Left ventricle myocardium inferior (tissue), 1 donor: ENCODE data around the gene ARPC4. TPM values are rescaled to one million over a fixed set of nuclear protein-coding genes. Genes with fewer than 3 reads are reported as not detected.

Experiments
- DNase-seq: peaks from one replicate; pipeline ENCODE4 v3.0.0-alpha.2; 2020
- H3K27ac ChIP-seq: fragments of 200-600 bp; replicated peaks from 2 replicates; pipeline ENCODE4 v1.8.0; 2021
- H3K27me3 ChIP-seq: fragments of 200-600 bp; 2 replicates; pipeline ENCODE4 v1.8.0; 2021; ENCODE audit warnings: low read depth
- H3K36me3 ChIP-seq: fragments of 200-600 bp; 2 replicates; pipeline ENCODE4 v1.8.0; 2021
- H3K4me1 ChIP-seq: fragments of 200-600 bp; 2 replicates; pipeline ENCODE4 v1.8.0; 2021
- H3K4me3 ChIP-seq: fragments of 200-600 bp; 2 replicates; pipeline ENCODE4 v1.8.0; 2021; ENCODE audit warnings: mild to moderate bottlenecking, moderate library complexity
- H3K9me3 ChIP-seq: fragments of 200-600 bp; replicated peaks from 2 replicates; pipeline ENCODE4 v1.8.0; 2021
- CTCF ChIP-seq: fragments of 200-600 bp; IDR thresholded peaks from 2 replicates; pipeline ENCODE4 v1.8.0; 2021; ENCODE audit warnings: antibody characterized with exemption, mild to moderate bottlenecking, borderline replicate concordance
- intact Hi-C: fragments of 100-400 bp; cut with micrococcal nuclease; formaldehyde crosslinking; loops from one replicate; pipeline ENCODE4 v1.11.0; 2022
- total RNA-seq: library from RNA; stranded (reverse); fragmentation: NEBNext Ultra II Directional; extraction: Animal tissue kit (Norgen Biotek cat#: 25700); gene quantifications from one replicate; pipeline ENCODE4 v1.2.1, GENCODE V29; 2021
- donor health status: DM: no; HTN: yes; CAD: no; lungs with severe emphysema.

Gene ARPC4
- total RNA-seq, 1 donor from 2014 or later = 52.9 TPM

GRCh38 chr3:9765865-9766264, 27.0 kb upstream of the ARPC4 start:
- peaks cover 43% of the 10 kb centered on the region for H3K36me3 ChIP-seq
- intact Hi-C loops = no loop called here
- H3K4me1 ChIP-seq = peaks cover 46% of the 10 kb centered on the region
- H3K4me3 ChIP-seq = no peak overlapping the region
- H3K9me3 ChIP-seq = no peaks in the 10 kb centered on the region
- no peaks in the 10 kb centered on the region for H3K27me3 ChIP-seq
- no peak for DNase-seq
- H3K27ac ChIP-seq = no peak overlapping the region
- no peak for TF ChIP-seq CTCF

GRCh38 chr3:9767418-9767817, 25.5 kb upstream of the ARPC4 start:
- Histone ChIP-seq H3K4me3 (no peak overlapping the region), H3K27me3 (no peaks in the 10 kb centered on the region), H3K27ac (peak overlapping the region; percentile 80), H3K9me3 (no peaks in the 10 kb centered on the region), H3K4me1 (peaks cover 47% of the 10 kb centered on the region), H3K36me3 (peaks cover 29% of the 10 kb centered on the region)
- intact Hi-C loops = no loop called here
- no peak for TF ChIP-seq CTCF
- peak; percentile 44 for DNase-seq

GRCh38 chr3:9768141-9768775, 24.6 kb upstream of the ARPC4 start:
- H3K4me1 ChIP-seq = peaks cover 47% of the 10 kb centered on the region
- H3K27me3 ChIP-seq = no peaks in the 10 kb centered on the region
- H3K4me3 ChIP-seq = peak overlapping the region; percentile 82
- no peaks in the 10 kb centered on the region for H3K9me3 ChIP-seq
- no peak for TF ChIP-seq CTCF
- DNase-seq = no peak
- peaks cover 22% of the 10 kb centered on the region for H3K36me3 ChIP-seq
- peak overlapping the region; percentile 80 for H3K27ac ChIP-seq
- intact Hi-C loops = no loop called here

- no peak for TF ChIP-seq CTCF
- H3K27me3 ChIP-seq = no peaks in the 10 kb centered on the region
- H3K4me1 ChIP-seq = peaks cover 47% of the 10 kb centered on the region
- peak overlapping the region; percentile 80 for H3K27ac ChIP-seq
- H3K4me3 ChIP-seq = peak overlapping the region; percentile 82
- no peak for DNase-seq
- peaks cover 16% of the 10 kb centered on the region for H3K36me3 ChIP-seq
- intact Hi-C loops = no loop called here
- H3K9me3 ChIP-seq = no peaks in the 10 kb centered on the region
These were observed 23.9 kb upstream of the ARPC4 start for GRCh38 chr3:9769012-9769411.

GRCh38 chr3:9769426-9770275, 23.2 kb upstream of the ARPC4 start, which contains the start of gene CAMK1:
Gene CAMK1 (minus strand): TSS chr3:9769947. CDS start chr3:9767749, 2,198 bp downstream.
- no peak for TF ChIP-seq CTCF
- Histone ChIP-seq H3K36me3 (peaks cover 12% of the 10 kb centered on the region), H3K4me3 (peak within 1 kb of the TSS; percentile 82), H3K27ac (peak within 1 kb of the TSS; percentile 80), H3K4me1 (peaks cover 47% of the 10 kb centered on the region), H3K9me3 (no peaks in the 10 kb centered on the region), H3K27me3 (no peaks in the 10 kb centered on the region)
- intact Hi-C loops = no loop called here
- peak; percentile 88 for DNase-seq
